ENCODE data around the gene POLR1H. TPM values are rescaled to one million over a fixed set of nuclear protein-coding genes. Genes with fewer than 3 reads are reported as not detected.

The POLR1H gene
- total and polyA plus RNA-seq, 2 donors, result 19.8 to 36.7 TPM

DNA sequence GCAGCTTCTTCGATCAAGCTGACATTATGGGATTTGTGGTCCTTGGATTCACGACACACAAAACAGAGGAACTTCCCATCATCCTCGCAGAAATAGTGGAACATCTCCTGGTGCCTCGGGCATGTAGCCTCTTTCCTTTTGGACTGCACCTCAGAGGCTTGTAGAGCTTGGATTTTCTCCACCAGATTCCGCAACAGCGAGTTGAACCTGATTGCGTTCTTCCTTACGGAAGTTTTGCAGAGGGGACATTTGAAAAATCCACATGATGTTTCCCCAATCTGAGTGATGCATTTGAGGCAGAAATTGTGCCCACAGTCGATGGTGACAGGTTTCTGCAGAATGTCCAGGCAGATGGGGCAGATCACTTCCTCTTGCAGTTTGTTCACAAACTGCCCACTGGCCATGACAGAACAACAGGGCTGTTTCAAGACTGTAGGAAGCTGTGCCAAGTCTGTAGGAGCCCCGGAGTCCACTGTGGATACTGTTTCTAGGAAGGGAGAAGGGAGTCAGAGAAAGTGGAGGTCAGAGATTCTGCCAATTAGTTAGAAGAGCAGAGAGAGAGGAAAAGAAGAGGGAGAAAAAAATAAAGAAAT is 51.4 kb downstream of the POLR1H start:
- no peaks in the 10 kb centered on the region for H3K4me1 ChIP-seq (ENCODE audit: insufficient read depth)
- H3K27ac ChIP-seq (ENCODE audit: low read depth), result no peak overlapping the region
- no peaks in the 10 kb centered on the region for H3K36me3 ChIP-seq (ENCODE audit: insufficient read depth)
- 74% methylated on average over 10 of the region's 10 CpGs for WGBS
- no peak for DNase-seq (ENCODE audit: extremely low spot score)
- H3K4me3 ChIP-seq (ENCODE audit: low read depth, low read length), result peak overlapping the region; percentile 37

DNA sequence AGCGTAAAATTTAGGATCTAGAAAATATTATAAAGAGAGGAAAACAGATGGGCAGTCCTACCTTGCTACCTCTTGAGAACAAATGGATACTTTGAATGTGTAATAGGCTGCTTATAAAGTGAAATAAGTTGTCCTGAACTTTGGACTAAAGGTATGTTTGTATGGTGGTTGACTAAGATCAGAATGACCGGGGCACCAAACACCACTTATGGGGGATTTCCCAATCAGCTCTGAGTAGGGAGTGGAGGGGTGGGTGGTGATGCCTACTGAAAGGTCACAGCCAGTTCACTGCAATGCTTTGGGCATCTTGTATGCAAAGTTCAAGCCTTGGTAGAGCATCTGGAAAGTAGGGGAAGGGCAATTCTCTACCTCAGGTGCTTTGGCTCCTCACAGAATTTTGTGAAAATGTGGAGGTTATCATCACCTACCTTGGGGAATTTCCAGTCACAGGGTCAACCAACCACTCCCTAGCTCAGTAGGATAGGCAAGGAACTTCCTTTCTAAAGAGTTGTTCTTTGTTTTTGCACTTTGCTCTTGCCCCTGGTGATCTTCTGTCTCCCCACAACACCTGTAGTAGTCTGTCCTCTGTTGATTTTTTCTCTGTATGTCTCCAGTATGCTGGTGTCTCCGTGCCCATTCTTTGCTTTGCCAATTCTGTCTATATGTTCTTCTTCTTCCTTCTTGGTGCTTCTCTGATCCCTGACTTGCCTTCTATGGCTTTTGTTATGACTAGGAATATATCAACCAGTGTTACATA is 52.1 kb downstream of the POLR1H start, which contains the start of gene TRIM31:
TRIM31 (minus strand) TSS at position 88 of the 757 bp plus-strand sequence. CDS start 285 bp downstream, outside the sequence.
- Histone ChIP-seq H3K4me3 (ENCODE audit: low read depth, low read length) (peak within 1 kb of the TSS; percentile 37), H3K27ac (ENCODE audit: low read depth) (peak within 1 kb of the TSS; percentile 73), H3K4me1 (ENCODE audit: insufficient read depth) (no peaks in the 10 kb centered on the region), H3K36me3 (ENCODE audit: insufficient read depth) (no peaks in the 10 kb centered on the region)
- 77% methylated on average over 3 of the region's 3 CpGs for WGBS
- no peak for DNase-seq (ENCODE audit: extremely low spot score)

DNA sequence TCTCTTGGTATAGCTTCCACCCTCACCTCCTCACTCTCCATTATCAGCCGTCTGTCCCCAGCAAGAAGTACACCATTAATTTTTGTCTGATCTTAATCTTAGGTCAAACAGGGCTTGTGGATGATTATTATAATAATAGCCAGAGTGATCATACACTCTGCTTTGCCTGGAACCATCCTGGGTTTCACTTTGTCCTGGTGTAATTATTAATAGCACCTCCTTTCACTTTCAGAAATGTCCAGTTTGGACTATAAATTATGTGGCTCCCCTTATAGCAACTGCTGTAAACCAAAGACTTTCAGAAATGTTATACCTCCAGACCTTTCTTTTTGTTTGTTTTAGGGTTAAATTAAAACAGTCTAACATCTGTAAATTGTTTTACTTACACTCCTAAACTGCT is 52.8 kb downstream of the POLR1H start:
- Histone ChIP-seq H3K27ac (ENCODE audit: low read depth) (peak overlapping the region; percentile 73), H3K4me3 (ENCODE audit: low read depth, low read length) (no peak overlapping the region), H3K4me1 (ENCODE audit: insufficient read depth) (no peaks in the 10 kb centered on the region), H3K36me3 (ENCODE audit: insufficient read depth) (no peaks in the 10 kb centered on the region)
- no peak for DNase-seq (ENCODE audit: extremely low spot score)
- 40% methylated on average over 1 of the region's 1 CpG for WGBS

Small RNA genes lying within 50 kb of the gene (small RNA-seq; reads per million reads assigned to genes)
- gene RF02218, result not detected
- gene RF02219, result not detected
- not detected for gene RF02220

Other genes with a start within 250 kb of the POLR1H start
- gene HLA-G, start 233.4 kb upstream of the POLR1H start, total RNA-seq, result not detected
- gene HLA-G, start 233.4 kb upstream of the POLR1H start, polyA plus RNA-seq, result not detected
- 85.1 TPM for gene HLA-A, start 118.7 kb upstream of the POLR1H start, total RNA-seq
- 962 TPM for gene HLA-A, start 118.7 kb upstream of the POLR1H start, polyA plus RNA-seq
- 13.5 TPM for gene PPP1R11, start 5.9 kb downstream of the POLR1H start, total RNA-seq
- gene PPP1R11, start 5.9 kb downstream of the POLR1H start, polyA plus RNA-seq, result 78.7 TPM
- 0.11 TPM for gene RNF39, start 14.5 kb downstream of the POLR1H start, total RNA-seq
- gene RNF39, start 14.5 kb downstream of the POLR1H start, polyA plus RNA-seq, result 0.73 TPM
- 1.3 TPM for gene TRIM31, start 51.8 kb downstream of the POLR1H start, total RNA-seq
- 9.6 TPM for gene TRIM31, start 51.8 kb downstream of the POLR1H start, polyA plus RNA-seq
- gene TRIM40, start 74.9 kb downstream of the POLR1H start, total RNA-seq, result not detected
- not detected for gene TRIM40, start 74.9 kb downstream of the POLR1H start, polyA plus RNA-seq
- gene TRIM10, start 99.9 kb downstream of the POLR1H start, total RNA-seq, result 0.42 TPM
- gene TRIM10, start 99.9 kb downstream of the POLR1H start, polyA plus RNA-seq, result not detected
- gene TRIM15, start 102.3 kb downstream of the POLR1H start, total RNA-seq, result not detected
- gene TRIM15, start 102.3 kb downstream of the POLR1H start, polyA plus RNA-seq, result not detected
- gene TRIM26, start 152.1 kb downstream of the POLR1H start, total RNA-seq, result 13.6 TPM
- 35.8 TPM for gene TRIM26, start 152.1 kb downstream of the POLR1H start, polyA plus RNA-seq

Data from urinary bladder (tissue), 4 donors.